HCT116 (cell line): Measurements from ENCODE around the gene BMP2K. TPM values are rescaled to one million over a fixed set of nuclear protein-coding genes. Genes with fewer than 3 reads are reported as not detected.

ENCODE experiments used
- ATAC-seq: fragments of 200-7000 bp; cut with Tn5 transposase; 2 replicates; pipeline ENCODE4 v1.9.1; 2020; ENCODE audit warnings: mild to moderate bottlenecking, moderate library complexity
- BruUV-seq: library from RNA; stranded (reverse); fragments of 400-500 nt; replicated peaks from 2 replicates; lab custom pipeline; 2021; lab: Mats Ljungman, UMichigan
- CTCF ChIA-PET: fragments of 300-600 bp; sonication (Branson Sonifier 250); formaldehyde crosslinking; loops from one replicate; lab custom pipeline; 2021; ENCODE audit warnings: antibody characterized with exemption; lab: Charles Lee
- POLR2A ChIA-PET: fragments of 300-600, 350-600 bp; sonication (Branson Sonifier 250); formaldehyde crosslinking; loops from one replicate; lab custom pipeline; 2021; ENCODE audit warnings: antibody characterized with exemption; lab: Charles Lee
- RAD21 ChIA-PET, 2 experiments: fragments of 300-600 bp; sonication (Branson Sonifier 250); formaldehyde crosslinking; loops; one replicate each; lab custom pipeline; 2023; ENCODE audit warnings: low total read pairs in 2 of 2; ENCODE audit not compliant: uncharacterized antibody in 2 of 2, unreplicated experiment in 2 of 2, low non-redundant PET in 1 of 2; lab: Charles Lee
- DNase-seq: peaks from one replicate; pipeline ENCODE4 v3.0.0-alpha.2; 2010; ENCODE audit warnings: low read depth, low spot score
- H2AFZ ChIP-seq: fragments of 200-600 bp; shearing (Covaris generic), sonication (generic); 2 replicates; pipeline ENCODE4 v1.6.1; 2017; ENCODE audit warnings: low read depth, mixed run types, mixed read lengths, antibody characterized with exemption, low read length; ENCODE audit not compliant: poor library complexity, severe bottlenecking
- H3K27ac ChIP-seq: 2 replicates; pipeline ENCODE4 v1.5.1; 2012; ENCODE audit warnings: low read depth, low read length
- H3K27me3 ChIP-seq: fragments of 200-600 bp; sonication (generic); 2 replicates; pipeline ENCODE4 v1.6.1; 2016; ENCODE audit warnings: mixed run types, low read length, mixed read lengths; ENCODE audit not compliant: insufficient read depth
- H3K36me3 ChIP-seq, 2 experiments: fragments of 200-500 bp in 1 of 2; fragments of 200-600 bp in 1 of 2; sonication (Bioruptor generic) in 1 of 2; sonication (generic) in 1 of 2; 2 replicates each; pipeline versions ENCODE4 v1.5.1 to v1.6.1; 2014 to 2016; ENCODE audit warnings: low read length in 2 of 2, inconsistent platforms in 1 of 2, mixed read lengths in 1 of 2, mixed run types in 1 of 2; ENCODE audit not compliant: insufficient read depth in 2 of 2, control insufficient read depth in 1 of 2
- H3K4me1 ChIP-seq, 2 experiments: fragments of 200-600 bp in 1 of 2; sonication (generic) in 1 of 2; 2 replicates each; pipeline versions ENCODE4 v1.5.1 to v1.6.1; 2012 to 2017; ENCODE audit warnings: low read length in 2 of 2, inconsistent platforms in 1 of 2, mild to moderate bottlenecking in 1 of 2, mixed read lengths in 1 of 2, mixed run types in 1 of 2, moderate library complexity in 1 of 2; ENCODE audit not compliant: insufficient read depth in 2 of 2, control insufficient read depth in 1 of 2
- H3K4me2 ChIP-seq: fragments of 200-600 bp; sonication (generic); 2 replicates; pipeline ENCODE4 v1.6.1; 2017; ENCODE audit warnings: mixed run types, low read length, mixed read lengths
- H3K4me3 ChIP-seq, 2 experiments: fragments of 200-600 bp in 1 of 2; sonication (generic) in 1 of 2; replicated peaks in 1 of 2; 2 replicates each; pipeline ENCODE4 v1.5.1; 2011 to 2016; ENCODE audit warnings: low read length in 2 of 2, control low read depth in 1 of 2, low read depth in 1 of 2, mild to moderate bottlenecking in 1 of 2, mixed read lengths in 1 of 2, mixed run types in 1 of 2
- H3K79me2 ChIP-seq: fragments of 200-600 bp; sonication (generic); 2 replicates; pipeline ENCODE4 v1.6.1; 2017; ENCODE audit warnings: mild to moderate bottlenecking, mixed run types, low read length, moderate library complexity, mixed read lengths; ENCODE audit not compliant: insufficient read depth
- H3K9ac ChIP-seq: fragments of 200-600 bp; sonication (generic); 2 replicates; pipeline ENCODE4 v1.6.1; 2016; ENCODE audit warnings: low read length, mixed read lengths
- H3K9me2 ChIP-seq: fragments of 200-600 bp; sonication (generic), shearing (Covaris generic); 2 replicates; pipeline ENCODE4 v1.6.1; 2017; ENCODE audit warnings: mixed run types, mild to moderate bottlenecking, moderate library complexity; ENCODE audit not compliant: insufficient read depth
- H3K9me3 ChIP-seq, 2 experiments: fragments of 200-500 bp in 1 of 2; fragments of 200-600 bp in 1 of 2; sonication (Bioruptor generic) in 1 of 2; sonication (generic) in 1 of 2; 2 replicates each; pipeline ENCODE4 v1.6.1; 2014 to 2017; ENCODE audit warnings: low read length in 2 of 2, mixed read lengths in 2 of 2, inconsistent platforms in 1 of 2, low read depth in 1 of 2, mild to moderate bottlenecking in 1 of 2, mixed run types in 1 of 2, moderate library complexity in 1 of 2; ENCODE audit not compliant: control insufficient read depth in 1 of 2, insufficient read depth in 1 of 2
- H4K20me1 ChIP-seq: fragments of 200-600 bp; sonication (generic), shearing (Covaris generic); 2 replicates; pipeline ENCODE4 v1.6.1; 2017; ENCODE audit warnings: mixed run types, mild to moderate bottlenecking, moderate library complexity; ENCODE audit not compliant: insufficient read depth
- CEBPB ChIP-seq: IDR thresholded peaks from 2 replicates; pipeline ENCODE4 v1.6.1; 2012; ENCODE audit warnings: low read depth
- EGR1 ChIP-seq: IDR thresholded peaks from 2 replicates; pipeline ENCODE4 v1.6.1; 2012; ENCODE audit warnings: low read depth
- ELF1 ChIP-seq: IDR thresholded peaks from 2 replicates; pipeline ENCODE4 v1.6.1; 2012; ENCODE audit warnings: low read depth, borderline replicate concordance
- EZH2phosphoT487 ChIP-seq: fragments of 200-600 bp; IDR thresholded peaks from 2 replicates; pipeline ENCODE4 v1.6.1; 2018; ENCODE audit warnings: antibody characterized with exemption, borderline replicate concordance
- FOSL1 ChIP-seq: IDR thresholded peaks from 2 replicates; pipeline ENCODE4 v1.6.1; 2012; ENCODE audit warnings: low read depth
- POLR2A ChIP-seq: IDR thresholded peaks from 2 replicates; pipeline ENCODE4 v1.7.0; 2011; ENCODE audit warnings: borderline replicate concordance; ENCODE audit not compliant: insufficient read depth, insufficient read length; ENCODE audit errors: extremely low read depth
- POLR2AphosphoS5 ChIP-seq: IDR thresholded peaks from 2 replicates; pipeline ENCODE4 v1.6.1; 2011; ENCODE audit warnings: mild to moderate bottlenecking, low read depth, low read length, moderate library complexity
- RAD21 ChIP-seq: IDR thresholded peaks from 2 replicates; pipeline ENCODE4 v1.6.1; 2012; ENCODE audit warnings: low read depth, mild to moderate bottlenecking
- SIN3A ChIP-seq: IDR thresholded peaks from 2 replicates; pipeline ENCODE4 v1.6.1; 2012; ENCODE audit warnings: low read depth
- SP1 ChIP-seq: IDR thresholded peaks from 2 replicates; pipeline ENCODE4 v1.6.1; 2012; ENCODE audit warnings: low read depth
- SRF ChIP-seq: IDR thresholded peaks from 2 replicates; pipeline ENCODE4 v1.6.1; 2012; ENCODE audit warnings: low read depth
- TCF7L2 ChIP-seq: IDR thresholded peaks from 2 replicates; pipeline ENCODE4 v1.7.0; 2011; ENCODE audit warnings: borderline replicate concordance, inconsistent platforms; ENCODE audit not compliant: insufficient read depth, insufficient read length; ENCODE audit errors: extremely low read depth
- YY1 ChIP-seq: IDR thresholded peaks from 2 replicates; pipeline ENCODE4 v1.6.1; 2011; ENCODE audit warnings: low read length, low read depth, moderate library complexity, mild to moderate bottlenecking; ENCODE audit not compliant: insufficient replicate concordance; ENCODE audit errors: extremely low read depth
- intact Hi-C: fragments of 100-400 bp; cut with micrococcal nuclease; formaldehyde crosslinking; loops from 2 replicates; pipeline ENCODE4 v1.10.0; 2022
- total RNA-seq: library from RNA; stranded (reverse); gene quantifications from one replicate; pipeline ENCODE4 v1.2.1, GENCODE V29; 2021; ENCODE audit not compliant: unreplicated experiment
- TF ChIP-seq, protein P1 (sequence below), 3 experiments: fragments of 200-600 bp in 1 of 3; sonication (generic) in 1 of 3; IDR thresholded peaks in 2 of 3; conservative IDR thresholded peaks in 1 of 3; 2 replicates each; pipeline ENCODE4 v1.5.1; 2012 to 2017; ENCODE audit warnings: low read depth in 2 of 3, low read length in 2 of 3, antibody characterized with exemption in 1 of 3, borderline replicate concordance in 1 of 3, control low read depth in 1 of 3, mild to moderate bottlenecking in 1 of 3, mixed read lengths in 1 of 3, mixed run types in 1 of 3, moderate library complexity in 1 of 3; ENCODE audit not compliant: insufficient read depth in 1 of 3
- TF ChIP-seq, protein P2 (sequence below): IDR thresholded peaks from 2 replicates; pipeline ENCODE4 v1.6.1; 2012
- TF ChIP-seq, protein P3 (sequence below): IDR thresholded peaks from 2 replicates; pipeline ENCODE4 v1.6.1; 2012
- TF ChIP-seq, protein P4 (sequence below): IDR thresholded peaks from 2 replicates; pipeline ENCODE4 v1.6.1; 2012; ENCODE audit warnings: low read depth

BMP2K gene
- total RNA-seq, 1 experiment from 2014 or later: 27.7 TPM

DNA sequence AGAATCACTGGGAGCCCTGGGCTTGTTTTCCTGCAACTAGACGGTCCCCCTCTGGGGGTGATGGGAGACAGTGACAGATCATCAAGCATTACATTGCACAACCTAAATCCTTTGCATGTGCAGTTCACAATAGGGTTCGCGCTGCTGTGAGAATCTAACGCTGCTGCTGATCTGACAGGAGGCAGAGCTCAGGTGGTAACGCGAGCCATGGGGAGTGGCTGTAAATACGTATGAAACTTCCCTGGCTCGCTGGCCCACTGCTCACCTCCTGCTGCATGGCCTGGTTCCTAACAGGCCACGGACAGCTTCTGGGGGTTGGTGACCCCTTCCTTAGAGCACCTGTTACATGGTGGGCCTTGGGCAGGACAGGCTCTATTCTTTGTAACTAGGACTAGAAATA, 152.7 kb downstream of the BMP2K start (continued):
- TF ChIP-seq SIN3A (no peak), POLR2A (no peak), FOSL1 (no peak), RAD21 (no peak), TCF7L2 (no peak), YY1 (no peak), CEBPB (no peak), POLR2AphosphoS5 (no peak)
- TF ChIP-seq, protein P1, sequence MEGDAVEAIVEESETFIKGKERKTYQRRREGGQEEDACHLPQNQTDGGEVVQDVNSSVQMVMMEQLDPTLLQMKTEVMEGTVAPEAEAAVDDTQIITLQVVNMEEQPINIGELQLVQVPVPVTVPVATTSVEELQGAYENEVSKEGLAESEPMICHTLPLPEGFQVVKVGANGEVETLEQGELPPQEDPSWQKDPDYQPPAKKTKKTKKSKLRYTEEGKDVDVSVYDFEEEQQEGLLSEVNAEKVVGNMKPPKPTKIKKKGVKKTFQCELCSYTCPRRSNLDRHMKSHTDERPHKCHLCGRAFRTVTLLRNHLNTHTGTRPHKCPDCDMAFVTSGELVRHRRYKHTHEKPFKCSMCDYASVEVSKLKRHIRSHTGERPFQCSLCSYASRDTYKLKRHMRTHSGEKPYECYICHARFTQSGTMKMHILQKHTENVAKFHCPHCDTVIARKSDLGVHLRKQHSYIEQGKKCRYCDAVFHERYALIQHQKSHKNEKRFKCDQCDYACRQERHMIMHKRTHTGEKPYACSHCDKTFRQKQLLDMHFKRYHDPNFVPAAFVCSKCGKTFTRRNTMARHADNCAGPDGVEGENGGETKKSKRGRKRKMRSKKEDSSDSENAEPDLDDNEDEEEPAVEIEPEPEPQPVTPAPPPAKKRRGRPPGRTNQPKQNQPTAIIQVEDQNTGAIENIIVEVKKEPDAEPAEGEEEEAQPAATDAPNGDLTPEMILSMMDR (IDR thresholded peaks at IDR 0.05 in 2 of 3, conservative IDR thresholded peaks at IDR 0.05 in 1 of 3; ENCODE audit: borderline replicate concordance in 1 of 3, insufficient read depth in 1 of 3, low read depth in 2 of 3, low read length in 2 of 3): no peak
- TF ChIP-seq, protein P2, sequence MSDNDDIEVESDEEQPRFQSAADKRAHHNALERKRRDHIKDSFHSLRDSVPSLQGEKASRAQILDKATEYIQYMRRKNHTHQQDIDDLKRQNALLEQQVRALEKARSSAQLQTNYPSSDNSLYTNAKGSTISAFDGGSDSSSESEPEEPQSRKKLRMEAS: no peak
- TF ChIP-seq, protein P3, sequence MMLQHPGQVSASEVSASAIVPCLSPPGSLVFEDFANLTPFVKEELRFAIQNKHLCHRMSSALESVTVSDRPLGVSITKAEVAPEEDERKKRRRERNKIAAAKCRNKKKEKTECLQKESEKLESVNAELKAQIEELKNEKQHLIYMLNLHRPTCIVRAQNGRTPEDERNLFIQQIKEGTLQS: no peak

DNA sequence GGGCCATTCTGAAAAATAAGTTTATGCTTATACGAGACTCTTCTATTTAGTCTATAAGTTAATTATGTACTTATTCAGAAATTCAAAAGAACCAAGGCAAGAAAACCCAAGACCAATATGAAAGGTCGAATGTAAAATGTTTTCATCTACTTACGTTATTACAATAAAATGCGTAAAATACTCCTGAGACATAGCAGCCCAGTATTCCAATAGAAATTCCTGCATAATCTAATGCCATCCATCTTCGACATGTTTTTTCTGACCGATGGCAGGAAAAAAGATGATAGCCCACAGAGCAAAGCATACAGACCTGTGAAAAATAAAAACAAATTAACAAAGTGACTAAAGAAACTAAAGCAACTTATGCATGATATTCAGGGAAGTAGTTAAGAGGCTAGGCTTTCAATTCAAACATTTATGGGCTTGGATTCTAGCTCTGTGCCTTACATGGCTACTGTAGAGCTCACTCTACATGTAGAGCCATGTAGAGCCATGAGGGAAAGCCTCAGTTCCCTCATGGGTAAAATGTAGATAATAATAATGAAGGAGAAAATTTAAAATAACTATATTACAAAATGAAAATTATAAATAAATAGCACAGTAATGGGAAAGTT, 154.0 kb downstream of the BMP2K start:
- H3K4me1 ChIP-seq: no peaks in the 10 kb centered on the region
- no peak overlapping the region for H3K9ac ChIP-seq
- no peak overlapping the region for H3K4me2 ChIP-seq
- DNase-seq (no peak), ATAC-seq (no peak)
- no peaks in the 10 kb centered on the region for H3K9me3 ChIP-seq
- CTCF ChIA-PET: no interaction called here
- H3K27ac ChIP-seq: no peak overlapping the region
- H4K20me1 ChIP-seq: no peaks in the 10 kb centered on the region
- H2AFZ ChIP-seq: no peak overlapping the region
- RAD21 ChIA-PET: no interaction called here
- BruUV-seq: no TSS peak
- H3K36me3 ChIP-seq: peaks cover 10 to 24% of the 10 kb centered on the region in 2 experiments; a peak in 3 of 4 replicates
- no peaks in the 10 kb centered on the region for H3K27me3 ChIP-seq
- POLR2A ChIA-PET: no interaction called here
- H3K79me2 ChIP-seq: 0 out of 2 replicates have a peak, but pooled peaks cover 3% of the 10 kb centered on the region
- intact Hi-C loops: no loop called here
- no peak overlapping the region for H3K4me3 ChIP-seq
- TF ChIP-seq EZH2phosphoT487: no peak
- TF ChIP-seq EGR1: no peak
- TF ChIP-seq YY1: no peak
- TF ChIP-seq CEBPB: no peak
- TF ChIP-seq, protein P4, sequence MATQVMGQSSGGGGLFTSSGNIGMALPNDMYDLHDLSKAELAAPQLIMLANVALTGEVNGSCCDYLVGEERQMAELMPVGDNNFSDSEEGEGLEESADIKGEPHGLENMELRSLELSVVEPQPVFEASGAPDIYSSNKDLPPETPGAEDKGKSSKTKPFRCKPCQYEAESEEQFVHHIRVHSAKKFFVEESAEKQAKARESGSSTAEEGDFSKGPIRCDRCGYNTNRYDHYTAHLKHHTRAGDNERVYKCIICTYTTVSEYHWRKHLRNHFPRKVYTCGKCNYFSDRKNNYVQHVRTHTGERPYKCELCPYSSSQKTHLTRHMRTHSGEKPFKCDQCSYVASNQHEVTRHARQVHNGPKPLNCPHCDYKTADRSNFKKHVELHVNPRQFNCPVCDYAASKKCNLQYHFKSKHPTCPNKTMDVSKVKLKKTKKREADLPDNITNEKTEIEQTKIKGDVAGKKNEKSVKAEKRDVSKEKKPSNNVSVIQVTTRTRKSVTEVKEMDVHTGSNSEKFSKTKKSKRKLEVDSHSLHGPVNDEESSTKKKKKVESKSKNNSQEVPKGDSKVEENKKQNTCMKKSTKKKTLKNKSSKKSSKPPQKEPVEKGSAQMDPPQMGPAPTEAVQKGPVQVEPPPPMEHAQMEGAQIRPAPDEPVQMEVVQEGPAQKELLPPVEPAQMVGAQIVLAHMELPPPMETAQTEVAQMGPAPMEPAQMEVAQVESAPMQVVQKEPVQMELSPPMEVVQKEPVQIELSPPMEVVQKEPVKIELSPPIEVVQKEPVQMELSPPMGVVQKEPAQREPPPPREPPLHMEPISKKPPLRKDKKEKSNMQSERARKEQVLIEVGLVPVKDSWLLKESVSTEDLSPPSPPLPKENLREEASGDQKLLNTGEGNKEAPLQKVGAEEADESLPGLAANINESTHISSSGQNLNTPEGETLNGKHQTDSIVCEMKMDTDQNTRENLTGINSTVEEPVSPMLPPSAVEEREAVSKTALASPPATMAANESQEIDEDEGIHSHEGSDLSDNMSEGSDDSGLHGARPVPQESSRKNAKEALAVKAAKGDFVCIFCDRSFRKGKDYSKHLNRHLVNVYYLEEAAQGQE: no peak
- TF ChIP-seq SRF: no peak
- no peak for TF ChIP-seq ELF1
- TF ChIP-seq, protein P1 (IDR thresholded peaks at IDR 0.05 in 2 of 3, conservative IDR thresholded peaks at IDR 0.05 in 1 of 3; ENCODE audit: borderline replicate concordance in 1 of 3, insufficient read depth in 1 of 3, low read depth in 2 of 3, low read length in 2 of 3): no peak
- no peak for TF ChIP-seq SP1
- no peaks in the 10 kb centered on the region for H3K9me2 ChIP-seq
